Osteoblast (primary cell): ENCODE results near the gene PTCHD4. TPM values are rescaled to one million over a fixed set of nuclear protein-coding genes. Genes with fewer than 3 reads are reported as not detected.

Experiments
- DNase-seq: peaks from one replicate; pipeline ENCODE4 v3.0.0; 2011; ENCODE audit warnings: low spot score, mixed read lengths; ENCODE audit not compliant: insufficient read length; ENCODE audit errors: missing footprints
- H2AFZ ChIP-seq: 2 replicates; pipeline ENCODE4 v1.6.0; 2011; ENCODE audit warnings: mild to moderate bottlenecking, low read length
- H3K27ac ChIP-seq: 2 replicates; pipeline ENCODE4 v1.5.1; 2011; ENCODE audit warnings: mild to moderate bottlenecking, low read depth, low read length, moderate library complexity
- H3K27me3 ChIP-seq: 2 replicates; pipeline ENCODE4 v1.6.0; 2012; ENCODE audit warnings: mild to moderate bottlenecking, control low read depth, inconsistent platforms, low read length, moderate library complexity; ENCODE audit not compliant: insufficient read depth
- H3K36me3 ChIP-seq: 2 replicates; pipeline ENCODE4 v1.5.1; 2011; ENCODE audit warnings: mild to moderate bottlenecking, low read length, control low read depth, moderate library complexity; ENCODE audit not compliant: insufficient read depth
- H3K4me1 ChIP-seq: 2 replicates; pipeline ENCODE4 v1.5.1; 2011; ENCODE audit warnings: mild to moderate bottlenecking, low read length, control low read depth, moderate library complexity; ENCODE audit not compliant: insufficient read depth
- H3K4me2 ChIP-seq: 2 replicates; pipeline ENCODE4 v1.6.0; 2011; ENCODE audit warnings: mild to moderate bottlenecking, low read length; ENCODE audit not compliant: insufficient read depth
- H3K4me3 ChIP-seq: fragments of 200-600 bp; sonication (generic); 3 replicates; pipeline ENCODE4 v1.5.1; 2012; ENCODE audit warnings: mild to moderate bottlenecking, low read length, inconsistent platforms; ENCODE audit not compliant: insufficient read depth
- H3K79me2 ChIP-seq: 2 replicates; pipeline ENCODE4 v1.6.0; 2012; ENCODE audit warnings: mild to moderate bottlenecking, low read length, control low read depth, inconsistent platforms; ENCODE audit not compliant: insufficient read depth
- H3K9me3 ChIP-seq: 2 replicates; pipeline ENCODE4 v1.5.1; 2011; ENCODE audit warnings: low read depth, low read length, control low read depth
- H4K20me1 ChIP-seq: 2 replicates; pipeline ENCODE4 v1.6.0; 2012; ENCODE audit warnings: mild to moderate bottlenecking, low read length, control low read depth; ENCODE audit not compliant: insufficient read depth
- CTCF ChIP-seq: IDR thresholded peaks from 2 replicates; pipeline ENCODE4 v1.5.1; 2011; ENCODE audit warnings: mild to moderate bottlenecking, low read depth, low read length, moderate library complexity; ENCODE audit errors: extremely low read depth
- total RNA-seq: library from RNA; depleted of rRNA; stranded (reverse); fragments of >200 nt; gene quantifications from 2 replicates; pipeline ENCODE4 v1.2.3, GENCODE V29; 2012

PTCHD4 gene
- total RNA-seq, 1 donor = 6.5 TPM

- Histone ChIP-seq H3K4me1 (peaks cover 2% of the 10 kb centered on the region), H3K4me3 (no peak overlapping the region), H3K36me3 (no peaks in the 10 kb centered on the region), H3K27ac (no peak overlapping the region), H3K4me2 (peak overlapping the region; percentile 56), H2AFZ (no peak overlapping the region), H4K20me1 (no peaks in the 10 kb centered on the region), H3K79me2 (no peaks in the 10 kb centered on the region), H3K27me3 (peaks cover 4% of the 10 kb centered on the region), H3K9me3 (no peaks in the 10 kb centered on the region)
- no peak for TF ChIP-seq CTCF
- DNase-seq = peak; percentile 14
Measured at GRCh38 chr6:48067886-48068277, 43.1 kb downstream of the PTCHD4 start.

GRCh38 chr6:48067148-48067712 is 43.8 kb downstream of the PTCHD4 start:
- H3K27me3 ChIP-seq = peaks cover 4% of the 10 kb centered on the region
- peaks cover 2% of the 10 kb centered on the region for H3K4me1 ChIP-seq
- no peaks in the 10 kb centered on the region for H3K36me3 ChIP-seq
- no peak overlapping the region for H3K4me2 ChIP-seq
- H4K20me1 ChIP-seq = no peaks in the 10 kb centered on the region
- no peak overlapping the region for H2AFZ ChIP-seq
- TF ChIP-seq CTCF = no peak
- DNase-seq = peak; percentile 21
- no peaks in the 10 kb centered on the region for H3K9me3 ChIP-seq
- no peak overlapping the region for H3K4me3 ChIP-seq
- H3K27ac ChIP-seq = no peak overlapping the region
- H3K79me2 ChIP-seq = no peaks in the 10 kb centered on the region

GRCh38 chr6:48061265-48061990 is 49.6 kb downstream of the PTCHD4 start:
- Histone ChIP-seq H3K36me3 (no peaks in the 10 kb centered on the region), H3K4me3 (no peak overlapping the region), H3K9me3 (no peaks in the 10 kb centered on the region), H2AFZ (no peak overlapping the region), H3K27ac (no peak overlapping the region), H4K20me1 (no peaks in the 10 kb centered on the region), H3K4me1 (no peaks in the 10 kb centered on the region), H3K27me3 (no peaks in the 10 kb centered on the region), H3K4me2 (no peak overlapping the region), H3K79me2 (no peaks in the 10 kb centered on the region)
- TF ChIP-seq CTCF = no peak
- peak; percentile 31 for DNase-seq
